Skeletal muscle tissue (tissue), 4 donors: Measurements from ENCODE around the gene CASKIN2. TPM values are rescaled to one million over a fixed set of nuclear protein-coding genes. Genes with fewer than 3 reads are reported as not detected.

Source experiments
- H3K27ac ChIP-seq: one replicate; pipeline ENCODE4 v1.7.0; 2013; ENCODE audit warnings: mild to moderate bottlenecking, low read depth, low read length, inconsistent platforms
- H3K27me3 ChIP-seq, 3 donors: one replicate each; pipeline ENCODE4 v1.7.0; 2013; ENCODE audit warnings: low read length in 3 of 3; ENCODE audit not compliant: control insufficient read depth in 3 of 3, insufficient read depth in 3 of 3
- H3K36me3 ChIP-seq, 3 donors: one replicate each; pipeline ENCODE4 v1.7.0; 2013; ENCODE audit warnings: low read length in 3 of 3; ENCODE audit not compliant: control insufficient read depth in 3 of 3, insufficient read depth in 3 of 3
- H3K4me1 ChIP-seq, 3 donors: one replicate each; pipeline ENCODE4 v1.7.0; 2013; ENCODE audit warnings: low read length in 3 of 3, mild to moderate bottlenecking in 3 of 3; ENCODE audit not compliant: control insufficient read depth in 3 of 3, insufficient read depth in 3 of 3
- H3K4me3 ChIP-seq, 3 donors: one replicate each; pipeline ENCODE4 v1.7.0; 2013; ENCODE audit warnings: low read length in 3 of 3
- H3K9ac ChIP-seq, 3 donors: one replicate each; pipeline ENCODE4 v1.7.0; 2013; ENCODE audit warnings: low read length in 3 of 3, mild to moderate bottlenecking in 3 of 3, moderate library complexity in 2 of 3, low read depth in 1 of 3
- H3K9me3 ChIP-seq, 3 donors: one replicate each; pipeline ENCODE4 v1.7.0; 2013; ENCODE audit warnings: low read length in 3 of 3; ENCODE audit not compliant: control insufficient read depth in 3 of 3
- total RNA-seq: library from RNA; depleted of rRNA; stranded (reverse); fragments of >200 nt; gene quantifications from one replicate; pipeline ENCODE4 v1.2.3, GENCODE V29; 2014
- donor health status: Osteomylitis.

Gene CASKIN2
- total RNA-seq, 1 donor from 2014 or later, result 8.9 TPM

- Histone ChIP-seq H3K27ac (no peak overlapping the region), H3K9me3 (no peaks in the 10 kb centered on the region), H3K27me3 (no peaks in the 10 kb centered on the region), H3K4me1 (peaks cover 0 to 10% (median 7%) of the 10 kb centered on the region in 3 donors), H3K36me3 (peaks cover 0 to 3% (median 0%) of the 10 kb centered on the region in 3 donors), H3K4me3 (no peak overlapping the region), H3K9ac (no peak overlapping the region)
Measured at GRCh38 chr17:75557075-75557851, 41.9 kb upstream of the CASKIN2 start.

GRCh38 chr17:75555679-75556153, 40.4 kb upstream of the CASKIN2 start:
- Histone ChIP-seq H3K36me3 (peaks cover 0 to 3% (median 0%) of the 10 kb centered on the region in 3 donors), H3K4me3 (no peak overlapping the region), H3K27me3 (no peaks in the 10 kb centered on the region), H3K4me1 (peaks cover 0 to 10% (median 7%) of the 10 kb centered on the region in 3 donors), H3K9me3 (no peaks in the 10 kb centered on the region), H3K27ac (no peak overlapping the region), H3K9ac (no peak overlapping the region)

- Histone ChIP-seq H3K9me3 (no peaks in the 10 kb centered on the region), H3K27ac (no peak overlapping the region), H3K27me3 (no peaks in the 10 kb centered on the region), H3K9ac (no peak overlapping the region), H3K36me3 (no peaks in the 10 kb centered on the region), H3K4me3 (no peak overlapping the region), H3K4me1 (peaks cover 0 to 19% (median 13%) of the 10 kb centered on the region in 3 donors)
Measured at GRCh38 chr17:75553295-75554110, 38.2 kb upstream of the CASKIN2 start.

- peak overlapping the region in 1 of 3 donors; percentile 45 for H3K9ac ChIP-seq
- no peak overlapping the region for H3K4me3 ChIP-seq
- H3K27ac ChIP-seq, result no peak overlapping the region
- no peaks in the 10 kb centered on the region for H3K36me3 ChIP-seq
- no peaks in the 10 kb centered on the region for H3K27me3 ChIP-seq
- peaks cover 0 to 15% (median 12%) of the 10 kb centered on the region in 3 donors for H3K4me1 ChIP-seq
- no peaks in the 10 kb centered on the region for H3K9me3 ChIP-seq
Measured at GRCh38 chr17:75552425-75553294, 37.3 kb upstream of the CASKIN2 start.

GRCh38 chr17:75551266-75551665, 35.9 kb upstream of the CASKIN2 start:
- Histone ChIP-seq H3K36me3 (no peaks in the 10 kb centered on the region), H3K9me3 (no peaks in the 10 kb centered on the region), H3K4me3 (no peak overlapping the region), H3K27ac (no peak overlapping the region), H3K27me3 (no peaks in the 10 kb centered on the region), H3K4me1 (peaks cover 0 to 9% (median 6%) of the 10 kb centered on the region in 3 donors), H3K9ac (no peak overlapping the region)

GRCh38 chr17:75550139-75550465, 34.8 kb upstream of the CASKIN2 start:
- Histone ChIP-seq H3K4me3 (no peak overlapping the region), H3K9ac (no peak overlapping the region), H3K27ac (no peak overlapping the region), H3K9me3 (no peaks in the 10 kb centered on the region), H3K36me3 (no peaks in the 10 kb centered on the region), H3K4me1 (peaks cover 0 to 9% (median 6%) of the 10 kb centered on the region in 3 donors), H3K27me3 (no peaks in the 10 kb centered on the region)

GRCh38 chr17:75549246-75550138, 34.2 kb upstream of the CASKIN2 start:
- peak overlapping the region; percentile 4 for H3K27ac ChIP-seq
- H3K4me3 ChIP-seq, result peak overlapping the region in 1 of 3 donors; percentile 23
- peaks cover 0 to 9% (median 6%) of the 10 kb centered on the region in 3 donors for H3K4me1 ChIP-seq
- H3K36me3 ChIP-seq, result no peaks in the 10 kb centered on the region
- peak overlapping the region in 2 of 3 donors; percentile 0 to 64 for H3K9ac ChIP-seq
- no peaks in the 10 kb centered on the region for H3K27me3 ChIP-seq
- no peaks in the 10 kb centered on the region for H3K9me3 ChIP-seq

- Histone ChIP-seq H3K4me3 (peak overlapping the region in 1 of 3 donors; percentile 23), H3K27ac (no peak overlapping the region), H3K9me3 (no peaks in the 10 kb centered on the region), H3K27me3 (no peaks in the 10 kb centered on the region), H3K9ac (peak overlapping the region in 1 of 3 donors; percentile 64), H3K36me3 (no peaks in the 10 kb centered on the region), H3K4me1 (peaks cover 0 to 9% (median 6%) of the 10 kb centered on the region in 3 donors)
Measured at GRCh38 chr17:75548813-75549212, 33.5 kb upstream of the CASKIN2 start.

- Histone ChIP-seq H3K27me3 (no peaks in the 10 kb centered on the region), H3K9ac (no peak overlapping the region), H3K27ac (no peak overlapping the region), H3K4me3 (no peak overlapping the region), H3K9me3 (no peaks in the 10 kb centered on the region), H3K36me3 (no peaks in the 10 kb centered on the region), H3K4me1 (peaks cover 0 to 9% (median 6%) of the 10 kb centered on the region in 3 donors)
Measured at GRCh38 chr17:75547091-75547490, 31.8 kb upstream of the CASKIN2 start.
